ENCODE data around the gene FAM216A.
"Not testable (repeated sequence)": the region's sequence is repeated elsewhere in the genome, so short reads cannot be mapped to it uniquely, and the experiment has no call there.

The FAM216A gene

DNA sequence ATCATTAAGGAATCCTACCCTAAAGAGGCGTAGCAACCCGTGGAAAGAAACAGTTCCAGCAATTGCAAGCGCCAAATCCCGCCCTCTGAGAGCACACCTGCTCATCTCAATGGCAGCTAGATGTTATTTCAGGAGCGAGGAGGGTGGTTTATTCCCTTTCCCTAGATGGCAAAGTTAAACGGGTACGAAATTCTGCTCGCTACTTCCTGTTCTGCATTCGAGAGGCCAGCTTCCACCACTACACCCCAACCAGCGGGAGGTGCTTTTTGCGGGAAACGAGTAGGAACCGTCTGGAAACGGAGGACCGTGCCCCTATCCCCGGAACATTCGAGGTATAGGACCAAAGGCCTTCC is 32.7 kb downstream of the FAM216A start:
- DNase-seq (ENCODE audit: low read depth), result peak; percentile 50

DNA sequence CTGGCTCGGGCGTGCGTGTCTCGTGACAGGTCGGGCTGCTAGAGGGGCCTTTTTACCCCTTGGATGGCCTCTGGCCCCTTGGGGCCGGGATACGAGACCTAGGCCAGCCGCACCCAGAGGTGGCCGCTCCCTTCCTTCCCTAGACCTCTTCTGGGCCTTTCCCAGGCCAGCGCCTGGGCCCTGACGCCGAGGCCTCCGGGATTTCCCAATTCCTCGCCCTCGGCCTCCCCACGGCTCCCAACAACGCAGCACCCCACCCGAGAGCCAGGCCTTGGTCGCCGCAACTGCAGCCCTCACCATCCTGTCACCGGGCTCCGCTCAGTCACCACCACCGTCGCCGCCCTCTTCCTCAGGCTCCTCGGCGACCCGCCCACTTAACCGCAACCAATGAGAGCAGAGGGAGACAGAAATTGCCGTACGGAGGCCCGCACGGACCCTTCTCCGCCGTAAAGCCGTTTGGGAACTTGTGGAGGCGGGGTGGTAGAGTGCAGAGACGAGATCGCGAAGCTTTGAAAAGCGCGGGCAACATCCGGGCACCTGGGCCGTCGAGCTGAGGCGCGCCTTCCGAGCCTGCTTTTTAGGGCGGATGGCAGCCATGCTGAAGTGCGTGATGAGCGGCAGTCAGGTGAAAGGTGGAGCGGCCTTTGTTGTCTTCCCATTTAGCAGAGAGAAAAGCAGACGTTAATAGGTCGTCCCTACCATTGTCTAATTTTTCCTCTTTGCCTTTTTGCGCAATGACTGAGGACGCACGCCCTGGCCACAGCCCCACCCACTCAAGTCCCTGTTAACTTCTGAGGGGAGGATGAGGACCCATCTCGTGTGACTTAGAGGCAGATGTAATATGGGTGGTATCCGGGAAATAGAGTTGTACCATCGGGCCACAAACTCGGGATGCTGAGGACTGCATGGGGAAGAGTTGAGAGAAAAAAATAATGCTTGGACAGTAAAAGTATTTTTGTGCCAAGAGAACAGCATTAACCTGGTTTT is 33.4 kb downstream of the FAM216A start, which contains the start of the genes RAD9B and VPS29:
Gene RAD9B (plus strand): TSS at position 580 of the 987 bp plus-strand sequence. CDS start 7 bp downstream, at position 587.
Gene VPS29 (minus strand): TSS at position 360 of the 987 bp plus-strand sequence. CDS start 60 bp downstream, at position 300.
- DNase-seq (ENCODE audit: low read depth), result peak; percentile 98

DNA sequence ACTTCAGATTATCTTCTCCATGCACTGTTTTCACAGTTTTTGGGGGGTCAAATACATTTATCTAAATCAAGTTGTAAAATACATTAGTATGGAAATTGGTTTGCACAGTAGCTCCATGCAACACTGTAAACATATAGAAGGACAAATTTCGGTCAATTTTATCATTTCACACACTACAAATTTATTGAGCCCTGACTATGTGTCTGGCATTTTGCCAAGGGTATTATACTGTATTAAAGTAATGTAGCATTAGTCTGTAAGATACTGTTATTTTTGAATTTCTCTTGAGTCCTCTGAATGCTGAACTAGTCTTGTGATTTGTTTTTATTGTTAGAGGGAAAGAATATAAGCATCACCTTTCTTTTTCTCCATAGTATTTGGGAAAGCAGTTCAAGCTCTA is 34.8 kb downstream of the FAM216A start:
- no peak for DNase-seq (ENCODE audit: low read depth)

DNA sequence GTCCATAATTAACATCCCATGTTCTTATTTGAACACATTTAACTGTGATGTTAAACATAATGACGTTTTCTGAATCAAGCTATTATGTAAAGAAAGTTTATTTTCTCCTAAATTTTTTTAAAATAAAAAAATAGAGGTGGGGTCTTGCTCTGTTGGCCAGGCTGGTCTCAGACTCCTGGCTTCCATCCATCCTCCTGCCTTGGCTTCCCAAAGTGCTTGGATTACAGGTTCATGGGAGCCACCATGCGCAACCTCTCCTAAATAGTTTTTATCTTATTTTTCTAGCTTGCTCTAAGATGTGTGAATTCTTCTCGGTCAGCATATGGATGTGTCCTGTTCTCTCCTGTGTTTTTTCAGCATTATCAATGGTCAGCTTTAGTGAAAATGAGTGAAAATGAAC is 36.7 kb downstream of the FAM216A start:
- DNase-seq (ENCODE audit: low read depth), result no peak

DNA sequence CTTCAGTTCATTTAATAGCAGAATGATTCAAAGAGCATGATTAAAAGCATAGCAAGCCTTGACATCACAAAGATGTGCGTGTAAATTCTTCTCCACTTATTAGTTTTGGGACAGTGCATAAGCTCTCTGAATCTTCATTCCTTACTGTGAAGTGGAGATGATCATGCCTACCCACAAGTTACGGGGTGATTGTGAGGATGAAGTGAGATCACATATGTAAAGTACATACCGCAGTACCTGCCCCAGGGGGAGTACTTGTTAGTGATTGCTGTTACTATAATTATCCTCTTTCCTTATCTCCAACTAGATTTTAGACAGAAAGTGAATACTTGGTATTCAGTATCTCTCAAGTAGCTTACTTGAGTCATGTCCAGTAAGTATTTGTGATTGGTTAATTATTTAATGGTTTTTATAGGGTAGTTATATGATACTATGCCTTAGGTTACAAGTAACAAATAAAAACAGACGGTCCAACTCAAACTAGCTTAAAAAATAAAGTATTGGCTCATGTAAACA is 39.5 kb downstream of the FAM216A start:
- DNase-seq (ENCODE audit: low read depth), result peak; percentile 8

DNA sequence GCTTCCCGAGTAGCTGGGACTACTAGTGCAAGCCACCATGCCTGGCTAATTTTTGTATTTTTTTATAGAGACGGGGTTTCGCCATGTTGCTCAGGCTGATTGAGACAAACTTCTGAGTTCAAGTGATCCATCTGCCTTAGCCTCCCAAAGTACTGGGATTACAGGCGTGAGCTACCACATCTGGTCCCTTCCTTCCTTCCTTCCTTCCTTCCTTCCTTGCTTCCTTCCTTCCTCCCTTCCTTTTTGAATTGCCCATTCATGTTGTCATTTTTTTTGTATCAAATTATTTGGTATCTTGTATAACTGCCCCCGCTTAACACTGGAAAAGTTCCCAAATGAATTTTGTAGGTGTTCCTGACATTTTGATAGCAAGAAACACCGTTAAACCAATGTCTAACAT is 45.2 kb downstream of the FAM216A start:
- DNase-seq (ENCODE audit: low read depth), result no peak

DNA sequence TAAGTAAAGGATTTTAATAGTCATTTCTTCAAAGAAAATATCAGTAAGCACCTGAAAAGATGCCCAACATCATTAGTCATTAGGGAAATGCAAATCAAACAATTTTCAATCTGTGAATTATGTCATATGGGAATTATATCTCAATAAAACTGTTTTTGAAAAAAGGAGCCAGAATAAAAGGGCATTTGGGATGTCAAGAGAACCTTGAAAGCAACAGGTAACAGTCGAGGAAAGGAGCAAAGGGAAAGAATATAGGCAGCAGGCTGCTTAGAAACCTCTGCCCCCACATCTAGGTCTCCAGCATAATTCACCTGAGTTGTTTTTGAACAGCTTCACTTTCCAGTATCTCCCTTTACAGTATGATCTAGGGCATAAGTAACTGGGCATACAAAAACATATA is 45.7 kb downstream of the FAM216A start:
- no peak for DNase-seq (ENCODE audit: low read depth)

DNA sequence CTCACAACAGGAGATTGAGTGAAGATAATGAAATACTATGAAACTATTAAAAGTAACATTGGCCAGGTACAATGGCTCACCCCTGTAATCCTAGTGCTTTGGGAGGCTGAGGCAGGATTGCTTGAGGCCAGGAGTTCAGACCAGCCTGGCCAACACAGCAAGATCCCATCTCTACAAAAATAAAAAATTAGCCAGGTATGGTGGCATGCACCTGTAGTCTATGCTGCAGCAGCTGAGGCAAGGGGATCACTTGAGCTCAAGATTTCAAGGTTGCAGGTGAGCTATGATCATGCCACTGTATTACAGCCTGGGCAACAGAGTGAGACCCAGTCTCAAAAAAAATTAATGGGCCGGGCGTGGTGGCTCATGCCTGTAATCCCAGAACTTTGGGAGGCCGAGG is 48.4 kb downstream of the FAM216A start:
- DNase-seq (ENCODE audit: low read depth), result no peak

DNA sequence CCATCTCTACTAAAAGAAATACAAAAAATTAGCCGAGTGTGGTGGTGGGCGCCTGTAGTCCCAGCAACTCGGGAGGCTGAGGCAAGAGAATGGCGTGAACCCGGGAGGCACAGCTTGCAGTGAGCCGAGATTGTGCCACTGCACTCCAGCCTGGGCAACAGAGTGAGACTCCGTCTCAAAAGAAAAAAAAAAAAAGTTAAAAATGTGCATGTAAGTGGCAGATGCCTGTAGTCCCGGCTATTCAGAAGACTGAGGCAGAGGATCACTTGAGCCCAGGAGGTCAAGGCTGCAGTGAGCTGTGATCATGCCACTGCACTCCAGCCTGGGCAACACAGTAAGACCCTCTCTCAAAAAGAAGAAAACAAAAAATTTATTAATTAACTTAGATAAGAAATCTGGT is 49.4 kb downstream of the FAM216A start:
- not testable (repeated sequence) for DNase-seq (ENCODE audit: low read depth)

DNA sequence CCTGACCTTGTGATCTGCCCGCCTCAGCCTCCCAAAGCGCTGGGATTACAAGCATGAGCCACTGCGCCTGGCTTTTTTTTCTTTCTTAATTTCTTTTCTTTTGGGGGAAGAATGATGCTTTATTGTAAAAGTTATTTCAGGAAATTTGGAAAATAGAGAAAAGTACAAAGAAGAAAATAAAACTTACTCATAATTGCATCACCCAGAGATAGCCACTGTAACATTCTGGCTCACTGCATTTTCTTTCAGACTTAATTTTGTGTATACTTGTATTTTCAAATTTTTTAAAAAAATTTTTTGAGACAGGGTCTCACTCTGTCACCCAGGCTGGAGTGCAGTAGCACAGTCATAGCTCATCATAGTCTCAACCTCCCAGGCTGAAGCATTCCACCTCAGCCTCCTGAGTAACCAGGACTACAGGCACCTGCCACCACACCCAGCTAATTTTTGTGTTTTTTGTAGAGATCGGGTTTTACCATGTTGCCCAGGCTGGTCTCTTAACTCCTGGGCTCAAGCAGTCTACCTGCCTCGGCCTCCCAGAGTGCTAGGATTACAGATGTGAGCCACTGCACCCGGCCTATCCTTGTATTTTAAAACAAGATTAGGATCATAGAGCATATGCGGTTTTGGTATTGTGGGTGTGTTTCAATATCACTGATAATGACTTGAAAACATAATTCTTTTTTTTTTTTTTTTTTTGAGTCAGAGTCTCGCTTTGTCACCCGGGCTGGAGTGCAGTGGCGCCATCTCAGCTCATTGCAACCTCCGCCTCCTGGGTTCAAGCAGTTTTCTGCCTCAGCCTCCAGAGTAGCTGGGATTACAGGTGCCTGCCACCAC is 52.4 kb downstream of the FAM216A start:
- not testable (repeated sequence) for DNase-seq (ENCODE audit: low read depth)

DNA sequence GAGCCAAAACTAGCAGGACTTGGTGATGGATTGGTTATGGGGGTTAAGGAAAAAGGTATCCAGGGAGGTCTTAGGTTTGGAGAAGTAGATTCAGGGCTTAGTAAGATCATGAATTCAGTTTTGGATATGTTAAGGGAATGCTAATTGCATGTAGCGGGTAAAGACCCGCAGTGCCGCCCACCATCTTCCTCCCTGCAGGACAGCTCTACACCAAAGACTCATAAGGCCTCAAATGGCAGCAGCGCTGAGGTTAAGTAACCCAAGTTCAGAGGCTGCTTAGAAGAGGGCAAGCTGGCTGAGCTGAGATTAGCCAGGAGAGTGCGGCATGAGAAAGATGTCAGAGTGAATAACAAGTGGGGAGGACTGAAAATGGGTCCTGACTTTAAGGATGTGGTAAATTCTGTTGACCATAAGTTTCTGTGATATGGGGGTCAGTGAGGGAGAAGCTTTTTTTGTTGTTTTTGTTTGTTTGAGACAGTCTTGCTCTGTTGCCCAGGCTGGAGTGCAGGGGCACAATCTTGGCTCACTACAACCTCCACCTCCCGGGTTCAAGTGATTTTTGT is 59.7 kb downstream of the FAM216A start:
- no peak for DNase-seq (ENCODE audit: low read depth)

DNA sequence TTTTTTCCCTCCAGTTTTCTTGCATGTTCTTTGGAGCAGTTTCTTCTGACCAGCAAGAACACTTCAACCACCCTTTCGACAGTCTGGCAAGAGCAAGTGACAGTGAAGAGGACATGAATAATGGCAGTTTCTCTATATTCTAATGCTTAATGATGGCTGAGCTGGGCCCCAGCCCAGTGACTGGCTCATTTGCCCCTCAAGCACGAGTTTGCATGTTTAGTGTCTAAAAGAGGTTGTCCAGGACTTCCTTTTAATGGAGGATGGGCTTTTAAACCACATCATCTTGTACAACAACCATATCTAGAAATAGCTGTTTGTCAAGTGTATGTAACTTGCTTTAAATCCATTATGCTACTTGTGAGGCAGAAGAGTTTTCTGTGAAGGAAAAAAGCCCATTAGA is 61.9 kb downstream of the FAM216A start:
- DNase-seq (ENCODE audit: low read depth), result no peak

DNA sequence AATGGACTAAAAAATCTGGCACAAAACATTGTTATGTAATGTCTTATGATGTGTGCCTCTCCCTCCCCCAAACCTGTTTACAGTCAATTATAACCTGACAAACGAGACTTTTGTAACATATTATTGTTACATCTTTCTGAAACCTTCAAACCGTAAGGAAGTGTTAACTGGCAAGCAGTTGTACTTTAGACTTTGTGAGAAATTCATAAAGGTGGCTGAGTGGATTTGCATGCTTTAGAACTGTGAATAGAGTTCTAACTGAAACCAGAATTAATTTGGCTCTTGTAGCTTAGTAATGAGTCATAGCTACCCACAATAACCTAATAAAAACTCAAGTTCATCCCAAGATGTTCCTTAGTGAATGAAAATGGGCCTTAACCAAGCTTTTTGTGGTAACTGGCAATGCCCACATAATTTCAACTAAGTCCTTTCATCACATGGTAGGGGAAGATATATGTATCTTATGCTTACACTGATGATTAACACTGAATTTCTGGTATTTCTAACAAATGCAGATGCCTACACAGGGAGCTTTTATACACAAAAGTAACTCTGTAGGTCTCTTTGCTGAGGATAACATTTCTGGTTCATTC is 63.2 kb downstream of the FAM216A start:
- peak; percentile 85 for DNase-seq (ENCODE audit: low read depth)

DNA sequence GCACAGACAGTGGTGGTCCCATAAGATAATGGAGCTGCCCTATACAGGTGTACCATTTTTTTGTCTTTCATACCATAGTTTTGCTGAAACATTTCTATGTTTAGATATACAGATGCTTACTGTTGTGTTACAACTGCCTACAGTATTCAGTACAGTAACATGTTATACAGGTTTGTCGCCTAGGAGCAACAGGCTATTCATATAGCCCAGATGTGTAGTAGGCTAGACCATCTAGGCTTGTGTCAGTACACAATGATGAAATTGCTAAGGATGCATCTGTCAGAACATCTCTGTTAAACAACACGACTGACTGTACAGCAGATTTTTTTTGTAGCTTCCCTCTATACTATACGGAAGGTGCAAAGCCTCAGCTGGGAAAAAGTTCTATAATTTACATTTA is 64.0 kb downstream of the FAM216A start:
- no peak for DNase-seq (ENCODE audit: low read depth)

DNA sequence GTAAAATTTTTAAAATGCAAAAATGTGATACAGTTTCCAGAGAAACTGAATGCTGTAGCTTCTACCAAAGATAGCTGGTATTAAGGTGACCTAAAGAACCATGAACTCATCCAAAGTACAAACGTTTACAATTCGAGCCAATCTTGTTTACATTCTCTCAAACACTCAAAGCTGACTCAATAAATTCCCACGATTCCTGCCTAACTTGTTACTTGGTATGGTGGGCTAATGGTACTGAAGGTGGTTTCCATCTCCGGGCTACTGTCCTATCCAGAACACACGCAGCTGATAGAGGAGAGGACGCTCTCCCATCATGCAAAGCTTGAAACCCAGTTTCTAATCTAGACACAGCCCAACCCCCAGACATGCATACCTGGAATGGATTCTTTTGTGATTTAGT is 65.0 kb downstream of the FAM216A start:
- DNase-seq (ENCODE audit: low read depth), result peak; percentile 71

DNA sequence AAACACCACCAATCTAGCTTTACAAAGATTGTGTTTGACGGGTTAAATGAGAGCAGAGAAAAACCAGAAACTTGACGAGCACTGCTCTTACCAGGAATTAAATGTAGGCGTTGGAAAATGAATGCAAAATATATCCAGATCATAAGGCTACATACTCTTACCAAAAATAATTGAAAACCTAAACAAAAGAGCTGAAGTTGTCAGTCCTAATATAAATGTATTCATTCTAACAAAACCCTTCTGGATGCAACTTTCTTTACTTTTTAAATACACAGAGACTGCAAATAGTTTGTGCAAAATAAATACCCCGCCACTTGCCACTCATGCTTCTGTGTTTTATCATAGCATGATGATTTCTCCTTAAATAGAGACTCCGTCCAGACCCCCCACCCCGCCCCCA is 66.2 kb downstream of the FAM216A start:
- no peak for DNase-seq (ENCODE audit: low read depth)

DNA sequence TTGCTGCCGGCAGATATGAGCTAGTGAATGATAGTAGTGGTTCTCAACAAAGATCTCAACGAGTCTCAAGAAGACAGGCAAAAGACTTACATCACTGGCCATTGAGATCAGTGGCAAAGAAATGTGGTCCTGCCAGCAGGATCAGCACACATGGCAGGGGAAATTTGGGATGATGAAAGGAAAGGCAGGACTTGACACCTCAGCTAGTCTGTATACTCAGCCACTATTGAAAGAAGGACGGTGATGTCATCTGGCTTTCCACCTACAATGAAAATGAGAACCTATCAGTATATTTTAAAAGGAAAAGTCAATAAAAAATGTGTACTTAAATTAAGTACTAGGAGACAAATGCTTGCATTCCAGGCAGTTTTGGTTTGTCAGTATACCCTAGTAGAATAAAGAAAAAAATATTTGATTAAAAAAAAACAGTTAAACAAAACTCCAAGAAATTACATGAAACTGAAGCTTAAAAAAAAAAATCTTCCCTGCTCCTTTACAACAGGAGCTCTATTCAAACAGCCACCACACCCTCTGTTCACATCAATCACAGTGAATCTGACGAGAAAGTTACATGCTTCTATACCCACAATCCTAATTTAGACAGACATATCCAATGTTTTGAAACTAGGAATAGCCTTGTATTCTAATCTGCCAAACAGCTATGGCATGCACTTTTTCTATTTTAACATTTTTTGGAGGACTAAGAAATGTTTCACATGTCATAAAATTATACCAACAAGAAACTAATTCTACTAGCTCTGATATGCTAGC is 68.4 kb downstream of the FAM216A start:
- DNase-seq (ENCODE audit: low read depth), result no peak

DNA sequence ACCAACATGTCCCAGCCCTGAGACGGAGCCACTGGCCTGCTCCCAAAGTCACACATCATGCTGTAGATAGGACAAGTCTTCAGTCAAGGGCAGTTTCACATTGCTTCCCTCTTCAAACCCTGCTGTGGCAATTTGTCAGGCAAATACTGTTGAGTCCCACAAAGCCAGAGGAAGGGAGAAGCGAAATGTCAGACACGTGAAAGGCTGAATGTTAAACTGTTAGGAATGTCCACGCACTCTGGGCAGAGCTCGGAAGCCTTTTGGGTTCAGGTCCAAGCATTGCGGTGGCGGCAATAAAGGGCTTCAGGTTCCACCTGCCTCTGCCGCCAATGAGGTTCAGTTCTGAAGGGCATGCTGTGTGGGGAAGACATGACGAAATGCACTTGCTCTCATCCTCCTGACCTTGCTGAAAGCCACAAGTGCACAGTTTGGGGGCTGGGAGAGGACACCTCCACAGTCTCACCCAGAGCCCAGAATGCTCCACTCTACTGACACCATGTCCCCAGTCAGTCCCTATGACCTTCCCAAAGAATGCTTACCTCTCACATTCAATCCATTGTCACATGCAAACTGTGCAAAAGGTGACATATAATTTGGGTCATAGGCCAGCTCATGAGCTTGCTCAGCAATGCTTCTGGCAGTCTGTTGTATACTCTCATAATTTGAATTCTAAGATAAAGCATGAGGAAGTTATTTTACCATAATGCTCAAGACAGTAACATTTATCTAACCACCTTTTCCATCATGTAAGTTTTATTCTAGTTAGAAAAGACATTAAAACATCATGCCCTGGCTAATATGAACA is 69.2 kb downstream of the FAM216A start:
- peak; percentile 69 for DNase-seq (ENCODE audit: low read depth)

DNA sequence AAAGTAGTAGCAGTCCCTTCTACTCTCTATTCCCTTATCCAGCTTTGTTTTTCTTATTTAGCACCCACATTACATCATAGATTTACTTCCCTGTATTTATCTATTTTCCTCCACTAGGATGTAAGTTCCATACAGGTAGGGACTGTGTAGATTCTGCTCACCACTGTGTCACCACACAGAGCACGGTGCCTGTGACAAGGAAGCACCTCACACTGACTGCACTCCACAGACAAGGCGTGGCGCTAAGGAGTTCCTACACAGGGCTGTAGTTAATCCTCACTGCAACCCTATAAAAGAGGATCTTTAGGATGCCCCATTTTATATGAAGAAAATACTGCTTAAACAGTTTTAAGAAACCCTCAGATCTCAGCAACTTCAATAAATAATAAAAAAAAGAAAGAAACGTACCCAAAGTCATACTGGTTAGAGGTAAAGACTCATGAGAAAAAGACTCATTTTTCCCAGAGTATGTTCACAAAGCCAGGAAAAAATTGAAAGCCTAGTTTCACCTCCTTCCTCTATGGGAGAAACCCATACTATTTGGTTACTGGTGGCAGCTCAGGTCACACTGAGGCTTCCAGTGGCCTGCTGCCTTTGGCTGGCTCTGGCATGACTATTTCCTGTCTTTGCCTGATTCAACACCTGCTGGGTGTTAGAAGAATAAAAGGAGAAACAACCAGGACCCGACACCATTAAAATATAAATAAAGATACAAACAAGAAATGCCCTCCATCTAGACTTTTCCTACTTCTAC is 70.4 kb downstream of the FAM216A start:
- DNase-seq (ENCODE audit: low read depth), result no peak

Measured in amniotic epithelial cell (primary cell).